Measurements from ENCODE around the gene SLC37A2.

SLC37A2 gene

GRCh38 chr11:125082611-125083311 is 19.7 kb downstream of the SLC37A2 start:
- TF ChIP-seq CTCF (IDR thresholded peaks at IDR 0.05; ENCODE audit: low read depth, low read length): no peak
- no peaks in the 10 kb centered on the region for H3K36me3 ChIP-seq
- no peak overlapping the region for H3K27ac ChIP-seq
- H3K27me3 ChIP-seq (ENCODE audit: insufficient read depth, low read depth, severe bottlenecking): no peaks in the 10 kb centered on the region
- no peaks in the 10 kb centered on the region for H3K9me3 ChIP-seq (ENCODE audit: severe bottlenecking)
- DNase-seq: no peak
- H3K4me3 ChIP-seq (ENCODE audit: low read depth, low read length): no peak overlapping the region

GRCh38 chr11:125083312-125084056 is 20.4 kb downstream of the SLC37A2 start:
- H3K9me3 ChIP-seq (ENCODE audit: severe bottlenecking): no peaks in the 10 kb centered on the region
- no peak for TF ChIP-seq CTCF (IDR thresholded peaks at IDR 0.05; ENCODE audit: low read depth, low read length)
- H3K27ac ChIP-seq: no peak overlapping the region

GRCh38 chr11:125084057-125084416 is 20.9 kb downstream of the SLC37A2 start:
- no peaks in the 10 kb centered on the region for H3K9me3 ChIP-seq (ENCODE audit: severe bottlenecking)
- no peak overlapping the region for H3K4me3 ChIP-seq (ENCODE audit: low read depth, low read length)
- H3K27me3 ChIP-seq (ENCODE audit: insufficient read depth, low read depth, severe bottlenecking): no peaks in the 10 kb centered on the region
- DNase-seq: no peak
- TF ChIP-seq CTCF (IDR thresholded peaks at IDR 0.05; ENCODE audit: low read depth, low read length): no peak
- H3K27ac ChIP-seq: no peak overlapping the region
- H3K36me3 ChIP-seq: no peaks in the 10 kb centered on the region

More at GRCh38 chr11:125083312-125084056, 20.4 kb downstream of the SLC37A2 start:
- DNase-seq: no peak
- Histone ChIP-seq H3K4me3 (ENCODE audit: low read depth, low read length) (no peak overlapping the region), H3K27me3 (ENCODE audit: insufficient read depth, low read depth, severe bottlenecking) (no peaks in the 10 kb centered on the region), H3K36me3 (no peaks in the 10 kb centered on the region)

- Histone ChIP-seq H3K27me3 (ENCODE audit: insufficient read depth, low read depth, severe bottlenecking) (no peaks in the 10 kb centered on the region), H3K4me3 (ENCODE audit: low read depth, low read length) (no peak overlapping the region), H3K36me3 (no peaks in the 10 kb centered on the region), H3K27ac (no peak overlapping the region), H3K9me3 (ENCODE audit: severe bottlenecking) (no peaks in the 10 kb centered on the region)
- no peak for TF ChIP-seq CTCF (IDR thresholded peaks at IDR 0.05; ENCODE audit: low read depth, low read length)
- no peak for DNase-seq
These were observed 21.7 kb downstream of the SLC37A2 start for GRCh38 chr11:125084761-125085231.

DNA sequence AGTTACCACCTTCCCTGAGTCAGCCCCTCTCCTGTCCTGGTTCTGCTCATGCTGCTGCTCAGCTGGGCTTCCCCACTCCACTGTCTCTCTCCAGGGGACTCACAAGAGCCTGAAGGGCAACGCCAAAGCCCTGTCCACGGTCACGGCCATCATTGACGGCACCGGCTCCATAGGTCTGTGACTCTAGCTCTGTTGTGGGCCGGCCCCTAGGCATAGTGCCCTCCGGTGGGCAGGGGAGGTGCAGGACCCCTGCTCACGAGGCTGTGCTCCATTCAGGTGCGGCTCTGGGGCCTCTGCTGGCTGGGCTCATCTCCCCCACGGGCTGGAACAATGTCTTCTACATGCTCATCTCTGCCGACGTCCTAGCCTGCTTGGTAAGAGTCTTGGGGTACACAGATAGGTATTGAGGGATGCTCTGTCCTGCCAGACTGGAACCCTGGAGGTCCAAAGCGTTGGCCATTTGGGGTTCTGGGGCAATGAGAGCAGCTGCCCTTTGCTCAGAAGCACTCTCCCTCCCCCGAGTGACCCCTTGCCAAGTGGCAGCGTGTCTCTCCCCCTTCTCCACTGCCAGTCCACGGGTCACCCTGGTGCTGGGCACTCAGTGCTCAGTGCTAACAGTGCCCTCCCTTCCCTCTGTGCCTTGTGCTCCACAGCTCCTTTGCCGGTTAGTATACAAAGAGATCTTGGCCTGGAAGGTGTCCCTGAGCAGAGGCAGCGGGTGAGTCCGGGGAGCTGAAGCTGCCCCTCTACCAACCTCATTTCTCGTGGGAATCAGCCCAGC is 22.4 kb downstream of the SLC37A2 start:
- Histone ChIP-seq H3K27ac (no peak overlapping the region), H3K4me3 (ENCODE audit: low read depth, low read length) (no peak overlapping the region), H3K27me3 (ENCODE audit: insufficient read depth, low read depth, severe bottlenecking) (no peaks in the 10 kb centered on the region), H3K36me3 (no peaks in the 10 kb centered on the region), H3K9me3 (ENCODE audit: severe bottlenecking) (no peaks in the 10 kb centered on the region)
- peak; percentile 26 for DNase-seq
- peak; percentile 43 for TF ChIP-seq CTCF (IDR thresholded peaks at IDR 0.05; ENCODE audit: low read depth, low read length)
